SK-N-MC (cell line): ENCODE data around the gene CD99L2.

ENCODE experiments used
- EZH2 ChIP-seq: fragments of 200-600 bp; sonication (generic); IDR thresholded peaks from one replicate; pipeline ENCODE4 v1.6.1; 2017; ENCODE audit warnings: antibody characterized with exemption
- FOXP2 ChIP-seq: optimal IDR thresholded peaks from 2 replicates; pipeline ENCODE3; 2011; ENCODE audit warnings: mild to moderate bottlenecking, moderate library complexity; ENCODE audit not compliant: insufficient read depth; ENCODE audit errors: extremely low read length, control extremely low read depth
- POLR2AphosphoS5 ChIP-seq: IDR thresholded peaks from 2 replicates; pipeline ENCODE4 v1.6.1; 2012; ENCODE audit warnings: mild to moderate bottlenecking, low read depth, low read length, borderline replicate concordance

DNA sequence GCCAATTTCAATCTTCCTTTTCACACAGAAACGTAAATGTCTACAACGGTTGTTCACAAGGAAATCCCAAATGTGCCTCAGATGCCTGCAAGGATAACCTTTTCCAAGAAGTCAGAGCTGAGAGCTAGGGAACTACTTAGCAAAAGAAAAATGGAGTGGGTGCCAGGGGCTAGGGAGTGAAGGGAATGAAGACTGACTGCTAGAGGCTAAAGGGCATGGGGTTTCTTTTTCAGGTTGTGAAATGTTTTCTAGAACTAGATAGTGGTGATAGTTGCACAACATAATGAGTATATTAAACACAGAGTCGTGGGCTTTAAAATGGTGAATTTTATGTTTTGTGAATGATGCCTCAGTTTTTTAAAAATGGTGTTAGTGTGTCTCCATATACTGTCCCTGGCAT, 53.4 kb downstream of the CD99L2 start:
- TF ChIP-seq POLR2AphosphoS5: no peak
- TF ChIP-seq EZH2: no peak
- no peak for TF ChIP-seq FOXP2
